Activated B cell treated with CpG ODN at 0.5 μM for 24 hours (primary cell): ENCODE data around the gene GRM3. TPM values are rescaled to one million over a fixed set of nuclear protein-coding genes. Genes with fewer than 3 reads are reported as not detected.

Experiments
- ATAC-seq: fragments of 200-7000 bp; cut with Tn5 transposase; one replicate; pipeline ENCODE4 v1.10.0; 2021; ENCODE audit warnings: low read depth, mild to moderate bottlenecking, moderate library complexity
- CTCF ChIA-PET: fragments of 350-600 bp; sonication (Branson Sonifier 250); formaldehyde crosslinking; loops from one replicate; lab custom pipeline; 2021; ENCODE audit warnings: antibody characterized with exemption; lab: Charles Lee
- POLR2A ChIA-PET: fragments of 350-600 bp; sonication (Branson Sonifier 250); formaldehyde crosslinking; loops from one replicate; lab custom pipeline; 2021; ENCODE audit warnings: antibody characterized with exemption; lab: Charles Lee
- DNase-seq: peaks from one replicate; pipeline ENCODE4 v3.0.0; 2022
- H3K27ac Mint-ChIP-seq: one replicate; pipeline ENCODE4 v1.8.0; 2020; ENCODE audit warnings: mixed read lengths
- H3K27me3 Mint-ChIP-seq: one replicate; pipeline ENCODE4 v1.8.0; 2021; ENCODE audit warnings: mixed read lengths
- H3K36me3 Mint-ChIP-seq: one replicate; pipeline ENCODE4 v1.8.0; 2021; ENCODE audit warnings: low read depth, mixed read lengths
- H3K4me1 Mint-ChIP-seq: one replicate; pipeline ENCODE4 v1.8.0; 2021; ENCODE audit warnings: mixed read lengths
- H3K4me3 Mint-ChIP-seq: one replicate; pipeline ENCODE4 v1.8.0; 2020; ENCODE audit warnings: mild to moderate bottlenecking, mixed read lengths
- H3K9me3 Mint-ChIP-seq: one replicate; pipeline ENCODE4 v1.8.0; 2020; ENCODE audit warnings: mixed read lengths
- CTCF ChIP-seq: fragments of 200-600 bp; IDR thresholded peaks from one replicate; pipeline ENCODE4 v1.8.0; 2022; ENCODE audit warnings: antibody characterized with exemption, mild to moderate bottlenecking
- intact Hi-C: fragments of 100-400 bp; cut with micrococcal nuclease; formaldehyde crosslinking; loops from one replicate; pipeline ENCODE4 v1.15.1; 2024
- total RNA-seq: library from RNA; stranded (reverse); gene quantifications from 2 replicates; pipeline ENCODE4 v1.2.3, GENCODE V29; 2022

GRM3 gene
- total RNA-seq, 1 donor from 2014 or later, result not detected

GRCh38 chr7:86900886-86901285 lies 257.2 kb downstream of the GRM3 start:
- CTCF ChIA-PET, result no interaction called here
- DNase-seq (no peak), ATAC-seq (no peak)
- Mint-ChIP-seq H3K27me3 (no peaks in the 10 kb centered on the region), H3K4me3 (no peak overlapping the region), H3K27ac (no peak overlapping the region), H3K4me1 (no peaks in the 10 kb centered on the region), H3K9me3 (no peaks in the 10 kb centered on the region), H3K36me3 (no peaks in the 10 kb centered on the region)
- no peak for TF ChIP-seq CTCF
- POLR2A ChIA-PET, result no interaction called here
- intact Hi-C loops, result no loop called here

- Mint-ChIP-seq H3K9me3 (no peaks in the 10 kb centered on the region), H3K27ac (no peak overlapping the region), H3K36me3 (no peaks in the 10 kb centered on the region), H3K4me3 (no peak overlapping the region), H3K4me1 (no peaks in the 10 kb centered on the region), H3K27me3 (no peaks in the 10 kb centered on the region)
- ChIA-PET CTCF (interaction anchor here (0.7 kb wide), 1 partner anchor 197 kb away, joined by 3 read pairs; no protein-coding TSS in a partner anchor), POLR2A (no interaction called here)
- DNase-seq (no peak), ATAC-seq (no peak)
- intact Hi-C loops, result no loop called here
- TF ChIP-seq CTCF, result no peak
These were observed 261.5 kb downstream of the GRM3 start for GRCh38 chr7:86904949-86905834.

- H3K9me3 Mint-ChIP-seq, result no peaks in the 10 kb centered on the region
- TF ChIP-seq CTCF, result no peak
- POLR2A ChIA-PET, result no interaction called here
These were observed 265.2 kb downstream of the GRM3 start for GRCh38 chr7:86908948-86909347.

GRCh38 chr7:86911659-86912058 lies 267.9 kb downstream of the GRM3 start:
- Mint-ChIP-seq H3K4me1 (no peaks in the 10 kb centered on the region), H3K27ac (no peak overlapping the region), H3K36me3 (no peaks in the 10 kb centered on the region), H3K4me3 (no peak overlapping the region), H3K9me3 (no peaks in the 10 kb centered on the region), H3K27me3 (no peaks in the 10 kb centered on the region)
- DNase-seq, result no peak
- ChIA-PET CTCF (no interaction called here), POLR2A (no interaction called here)
- TF ChIP-seq CTCF, result no peak
- ATAC-seq, result no peak
- intact Hi-C loops, result no loop called here

More at GRCh38 chr7:86908948-86909347, 265.2 kb downstream of the GRM3 start:
- Mint-ChIP-seq H3K27ac (no peak overlapping the region), H3K27me3 (no peaks in the 10 kb centered on the region), H3K4me3 (no peak overlapping the region), H3K4me1 (no peaks in the 10 kb centered on the region), H3K36me3 (no peaks in the 10 kb centered on the region)
- no peak for ATAC-seq
- CTCF ChIA-PET, result interaction anchor here (1.2 kb wide), 1 partner anchor 9 kb away, joined by 3 read pairs; no protein-coding TSS in a partner anchor
- intact Hi-C loops, result no loop called here
- no peak for DNase-seq

GRCh38 chr7:86913709-86914108 lies 270.0 kb downstream of the GRM3 start:
- intact Hi-C loops, result loop anchor here (1.0 kb wide), 2 partner anchors 324 to 503 kb away; no protein-coding TSS in a partner anchor

More at GRCh38 chr7:86913709-86914108, 270.0 kb downstream of the GRM3 start:
- no peak for TF ChIP-seq CTCF
- DNase-seq (no peak), ATAC-seq (no peak)
- Mint-ChIP-seq H3K4me1 (no peaks in the 10 kb centered on the region), H3K9me3 (no peaks in the 10 kb centered on the region), H3K4me3 (no peak overlapping the region), H3K27me3 (no peaks in the 10 kb centered on the region), H3K27ac (no peak overlapping the region), H3K36me3 (no peaks in the 10 kb centered on the region)
- ChIA-PET POLR2A (no interaction called here), CTCF (no interaction called here)
